SK-N-SH (cell line): ENCODE data around the gene GHDC.

Experiments
- NRF1 ChIP-seq: IDR thresholded peaks from 2 replicates; pipeline ENCODE4 v1.6.1; 2012; ENCODE audit warnings: low read depth, mild to moderate bottlenecking, low read length
- POLR2AphosphoS5 ChIP-seq: IDR thresholded peaks from 2 replicates; pipeline ENCODE4 v1.6.1; 2012; ENCODE audit warnings: low read depth, low read length
- RFX5 ChIP-seq: IDR thresholded peaks from 2 replicates; pipeline ENCODE4 v1.6.1; 2012; ENCODE audit warnings: mild to moderate bottlenecking, improper control_type of control experiment, low read length
- YY1 ChIP-seq: IDR thresholded peaks from 2 replicates; pipeline ENCODE4 v1.4.0; 2012; ENCODE audit warnings: low read depth, mild to moderate bottlenecking
- TF ChIP-seq, protein P1 (sequence below): fragments of 200-600 bp; sonication (generic); IDR thresholded peaks from 2 replicates; pipeline ENCODE4 v1.6.1; 2017; ENCODE audit warnings: antibody characterized with exemption, mild to moderate bottlenecking, moderate library complexity
- TF ChIP-seq, protein P2 (sequence below): IDR thresholded peaks from 2 replicates; pipeline ENCODE4 v1.6.1; 2012; ENCODE audit warnings: mild to moderate bottlenecking, low read depth, low read length, moderate library complexity

DNA sequence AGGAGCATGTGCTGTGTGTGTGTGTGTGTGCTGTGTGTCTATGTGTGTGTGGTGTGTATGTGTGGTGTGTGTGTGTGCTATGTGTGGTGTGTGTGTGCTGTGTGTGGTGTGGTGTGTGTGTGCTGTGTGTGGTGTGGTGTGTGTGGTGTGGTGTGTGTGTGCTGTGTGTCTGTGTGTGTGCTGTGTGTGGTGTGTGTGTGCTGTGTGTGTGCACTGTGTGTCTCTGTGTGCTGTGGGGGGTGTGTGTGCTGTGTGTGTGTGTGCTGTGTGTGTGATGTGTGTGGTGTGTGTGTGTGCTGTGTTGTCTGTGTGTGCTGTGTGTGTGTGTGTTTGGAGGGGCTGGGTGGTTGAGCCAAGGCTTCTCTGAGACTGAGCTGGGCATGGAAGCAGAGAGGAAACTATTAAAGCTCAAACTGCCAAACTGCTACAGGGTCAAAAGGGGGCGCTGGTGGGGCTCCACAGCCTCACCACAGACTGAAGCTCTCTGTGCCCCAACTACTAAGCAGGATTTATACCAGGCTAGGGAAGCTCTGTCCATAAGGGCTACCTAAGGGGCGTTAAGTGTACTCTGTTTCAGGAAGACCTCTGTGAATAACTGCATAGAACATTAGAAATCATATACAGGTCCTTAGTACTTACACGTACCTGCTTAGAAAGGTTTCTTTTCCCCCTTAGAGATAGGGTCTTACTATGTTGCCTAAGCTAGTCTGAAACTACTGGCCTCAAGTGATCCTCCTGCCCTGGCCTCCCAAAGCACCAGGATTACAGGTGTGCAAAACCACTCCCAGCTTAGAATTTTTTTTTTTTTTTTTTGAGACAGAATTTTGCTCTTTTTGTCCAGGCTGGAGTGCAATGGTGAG is 27.8 kb upstream of the GHDC start:
- no peak for TF ChIP-seq NRF1
- TF ChIP-seq, protein P1, sequence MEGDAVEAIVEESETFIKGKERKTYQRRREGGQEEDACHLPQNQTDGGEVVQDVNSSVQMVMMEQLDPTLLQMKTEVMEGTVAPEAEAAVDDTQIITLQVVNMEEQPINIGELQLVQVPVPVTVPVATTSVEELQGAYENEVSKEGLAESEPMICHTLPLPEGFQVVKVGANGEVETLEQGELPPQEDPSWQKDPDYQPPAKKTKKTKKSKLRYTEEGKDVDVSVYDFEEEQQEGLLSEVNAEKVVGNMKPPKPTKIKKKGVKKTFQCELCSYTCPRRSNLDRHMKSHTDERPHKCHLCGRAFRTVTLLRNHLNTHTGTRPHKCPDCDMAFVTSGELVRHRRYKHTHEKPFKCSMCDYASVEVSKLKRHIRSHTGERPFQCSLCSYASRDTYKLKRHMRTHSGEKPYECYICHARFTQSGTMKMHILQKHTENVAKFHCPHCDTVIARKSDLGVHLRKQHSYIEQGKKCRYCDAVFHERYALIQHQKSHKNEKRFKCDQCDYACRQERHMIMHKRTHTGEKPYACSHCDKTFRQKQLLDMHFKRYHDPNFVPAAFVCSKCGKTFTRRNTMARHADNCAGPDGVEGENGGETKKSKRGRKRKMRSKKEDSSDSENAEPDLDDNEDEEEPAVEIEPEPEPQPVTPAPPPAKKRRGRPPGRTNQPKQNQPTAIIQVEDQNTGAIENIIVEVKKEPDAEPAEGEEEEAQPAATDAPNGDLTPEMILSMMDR: peak; percentile 77
- TF ChIP-seq POLR2AphosphoS5: no peak
- TF ChIP-seq, protein P2, sequence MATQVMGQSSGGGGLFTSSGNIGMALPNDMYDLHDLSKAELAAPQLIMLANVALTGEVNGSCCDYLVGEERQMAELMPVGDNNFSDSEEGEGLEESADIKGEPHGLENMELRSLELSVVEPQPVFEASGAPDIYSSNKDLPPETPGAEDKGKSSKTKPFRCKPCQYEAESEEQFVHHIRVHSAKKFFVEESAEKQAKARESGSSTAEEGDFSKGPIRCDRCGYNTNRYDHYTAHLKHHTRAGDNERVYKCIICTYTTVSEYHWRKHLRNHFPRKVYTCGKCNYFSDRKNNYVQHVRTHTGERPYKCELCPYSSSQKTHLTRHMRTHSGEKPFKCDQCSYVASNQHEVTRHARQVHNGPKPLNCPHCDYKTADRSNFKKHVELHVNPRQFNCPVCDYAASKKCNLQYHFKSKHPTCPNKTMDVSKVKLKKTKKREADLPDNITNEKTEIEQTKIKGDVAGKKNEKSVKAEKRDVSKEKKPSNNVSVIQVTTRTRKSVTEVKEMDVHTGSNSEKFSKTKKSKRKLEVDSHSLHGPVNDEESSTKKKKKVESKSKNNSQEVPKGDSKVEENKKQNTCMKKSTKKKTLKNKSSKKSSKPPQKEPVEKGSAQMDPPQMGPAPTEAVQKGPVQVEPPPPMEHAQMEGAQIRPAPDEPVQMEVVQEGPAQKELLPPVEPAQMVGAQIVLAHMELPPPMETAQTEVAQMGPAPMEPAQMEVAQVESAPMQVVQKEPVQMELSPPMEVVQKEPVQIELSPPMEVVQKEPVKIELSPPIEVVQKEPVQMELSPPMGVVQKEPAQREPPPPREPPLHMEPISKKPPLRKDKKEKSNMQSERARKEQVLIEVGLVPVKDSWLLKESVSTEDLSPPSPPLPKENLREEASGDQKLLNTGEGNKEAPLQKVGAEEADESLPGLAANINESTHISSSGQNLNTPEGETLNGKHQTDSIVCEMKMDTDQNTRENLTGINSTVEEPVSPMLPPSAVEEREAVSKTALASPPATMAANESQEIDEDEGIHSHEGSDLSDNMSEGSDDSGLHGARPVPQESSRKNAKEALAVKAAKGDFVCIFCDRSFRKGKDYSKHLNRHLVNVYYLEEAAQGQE: no peak
- TF ChIP-seq YY1: no peak
- no peak for TF ChIP-seq RFX5
